HG03442 (cell line): ENCODE results near the gene OSBPL9.
"Not testable (repeated sequence)": the region's sequence is repeated elsewhere in the genome, so short reads cannot be mapped to it uniquely, and the experiment has no call there.

Source experiments
- ATAC-seq: cut with Tn5 transposase; IDR thresholded peaks from one replicate; pipeline ENCODE4 v1.9.1; 2021; ENCODE audit warnings: mild to moderate bottlenecking, moderate library complexity; ENCODE audit not compliant: unreplicated experiment

Gene OSBPL9

GRCh38 chr1:51733426-51733774 lies 116.5 kb downstream of the OSBPL9 start:
- ATAC-seq = not testable (repeated sequence)

GRCh38 chr1:51733793-51734522 lies 117.1 kb downstream of the OSBPL9 start:
- ATAC-seq = no peak

- no peak for ATAC-seq
Observed at GRCh38 chr1:51734896-51735745, 118.2 kb downstream of the OSBPL9 start.

- no peak for ATAC-seq
Observed at GRCh38 chr1:51735746-51736254, 118.9 kb downstream of the OSBPL9 start.

GRCh38 chr1:51736702-51737101 lies 119.8 kb downstream of the OSBPL9 start:
- ATAC-seq = no peak

- no peak for ATAC-seq
Observed at GRCh38 chr1:51738681-51739080, 121.8 kb downstream of the OSBPL9 start.

- peak; percentile 57 for ATAC-seq
Observed at GRCh38 chr1:51740652-51741051, 123.8 kb downstream of the OSBPL9 start.

- no peak for ATAC-seq
Observed at GRCh38 chr1:51741121-51741681, 124.3 kb downstream of the OSBPL9 start.

GRCh38 chr1:51744506-51745303 lies 127.8 kb downstream of the OSBPL9 start:
- no peak for ATAC-seq

GRCh38 chr1:51745304-51745570 lies 128.3 kb downstream of the OSBPL9 start:
- no peak for ATAC-seq

- ATAC-seq = no peak
Observed at GRCh38 chr1:51749151-51749550, 132.3 kb downstream of the OSBPL9 start.

GRCh38 chr1:51750218-51750617 lies 133.3 kb downstream of the OSBPL9 start:
- ATAC-seq = no peak

GRCh38 chr1:51750729-51751128 lies 133.8 kb downstream of the OSBPL9 start:
- ATAC-seq = no peak

GRCh38 chr1:51752073-51752948 lies 135.4 kb downstream of the OSBPL9 start:
- ATAC-seq = no peak

- ATAC-seq = no peak
Observed at GRCh38 chr1:51753969-51754368, 137.1 kb downstream of the OSBPL9 start.

- no peak for ATAC-seq
Observed at GRCh38 chr1:51754666-51755065, 137.8 kb downstream of the OSBPL9 start.

GRCh38 chr1:51755437-51755836 lies 138.5 kb downstream of the OSBPL9 start:
- no peak for ATAC-seq

- ATAC-seq = no peak
Observed at GRCh38 chr1:51756290-51756689, 139.4 kb downstream of the OSBPL9 start.

- no peak for ATAC-seq
Observed at GRCh38 chr1:51758310-51758709, 141.4 kb downstream of the OSBPL9 start.

- ATAC-seq = no peak
Observed at GRCh38 chr1:51760872-51761271, 144.0 kb downstream of the OSBPL9 start.
